Psoas muscle (tissue), 8 donors: ENCODE measurements around the gene MCFD2. TPM values are rescaled to one million over a fixed set of nuclear protein-coding genes. Genes with fewer than 3 reads are reported as not detected.

Experiments
- ATAC-seq, 4 donors: fragments of 200-7000 bp; cut with Tn5 transposase; one replicate each; pipeline ENCODE4 v1.9.1; 2020; ENCODE audit warnings: moderate library complexity in 3 of 4, mild to moderate bottlenecking in 2 of 4
- DNase-seq, 2 donors: peaks; one replicate each; pipeline ENCODE4 v3.0.0-alpha.2; 2020
- H3K27ac ChIP-seq: fragments of 200-600 bp; one replicate; pipeline ENCODE4 v1.8.0; 2022
- H3K27me3 ChIP-seq, 3 donors: fragments of 200-600 bp in 1 of 3; one replicate each; pipeline versions ENCODE4 v1.6.1 to v1.8.0; 2013 to 2022; ENCODE audit warnings: low read length in 2 of 3, mild to moderate bottlenecking in 2 of 3, moderate library complexity in 1 of 3; ENCODE audit not compliant: insufficient read depth in 3 of 3
- H3K36me3 ChIP-seq, 2 donors: fragments of 200-600 bp in 1 of 2; one replicate each; pipeline versions ENCODE4 v1.6.1 to v1.8.0; 2013 to 2022; ENCODE audit warnings: low read depth in 1 of 2, mild to moderate bottlenecking in 1 of 2, moderate library complexity in 1 of 2; ENCODE audit not compliant: insufficient read depth in 1 of 2
- H3K4me1 ChIP-seq: fragments of 200-600 bp; one replicate; pipeline ENCODE4 v1.8.0; 2022
- H3K4me3 ChIP-seq: fragments of 200-600 bp; one replicate; pipeline ENCODE4 v1.8.0; 2022; ENCODE audit warnings: mild to moderate bottlenecking
- H3K9me3 ChIP-seq: fragments of 200-600 bp; one replicate; pipeline ENCODE4 v1.8.0; 2022
- WGBS, 3 donors: extraction: QIAGEN DNeasy Blood & Tissue Kit; methylation state at CpG; one replicate each; pipeline versions ENCODE4 v1.1.6 to v1.1.7; 2013; 5-methylcytosine and 5-hydroxymethylcytosine counted together
- intact Hi-C, 2 donors: fragments of 100-400 bp; cut with DNase I; formaldehyde crosslinking; loops; one replicate each; pipeline versions ENCODE4 v1.11.0 to v1.14.2; 2022
- polyA plus RNA-seq, 3 donors: library from polyadenylated mRNA; stranded (reverse); fragments of 200-250 nt; gene quantifications; one replicate each; pipeline ENCODE4 v1.2.3, GENCODE V29; 2013
- total RNA-seq, 4 donors: library from RNA; stranded (reverse); fragmentation: NEBNext Ultra II Directional in 2 of 4; extraction: Animal tissue kit (Norgen Biotek cat#: 25700) in 2 of 4; gene quantifications; one replicate each; pipeline versions ENCODE4 v1.2.1 to v1.2.4, GENCODE V29; 2021 to 2023
- TF ChIP-seq, protein P1 (sequence below): fragments of 200-600 bp; IDR thresholded peaks from one replicate; pipeline ENCODE4 v1.8.0; 2022; ENCODE audit warnings: antibody characterized with exemption
- donor health status: healthy with polysubstance abuse.
- donor health status: DM: no; HTN: no; CAD: no; lungs with moderate emphysema.
- donor health status: Bipolar disorder and iron deficiency.
- donor health status: healthy.
- donor health status: DM: yes; HTN: yes; CAD: no.
- donor health status: DM: no; HTN: no; CAD: no.
- donor health status: DM: no; HTN: no; CAD: no.
- donor health status: DM: yes; HTN: yes; CAD: no.

The MCFD2 gene
- total and polyA plus RNA-seq, 7 donors, result 52.2 to 121 (median 86.5) TPM

DNA sequence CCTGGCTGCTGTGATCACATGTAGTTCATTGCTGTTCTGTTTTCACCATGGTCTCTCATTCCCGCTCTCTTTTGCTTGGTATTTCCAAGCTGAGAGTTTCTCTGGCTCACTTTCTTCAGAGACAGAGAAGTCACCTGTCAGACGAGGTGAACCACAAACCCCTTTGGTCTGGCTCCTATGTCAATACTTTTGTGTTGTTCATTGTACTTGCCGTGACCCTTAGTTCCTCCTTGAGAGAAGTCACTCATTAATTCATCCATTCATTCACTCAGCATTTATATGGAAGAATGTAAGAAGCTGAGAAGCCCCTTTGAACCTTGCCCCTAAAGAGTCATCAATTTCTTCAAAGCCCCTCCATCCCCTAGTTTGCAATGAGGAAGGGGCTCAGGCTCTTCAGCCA, 15.2 kb downstream of the MCFD2 start:
- no peak for DNase-seq
- Histone ChIP-seq H3K9me3 (no peaks in the 10 kb centered on the region), H3K4me1 (no peaks in the 10 kb centered on the region), H3K36me3 (peaks cover 0 to 38% of the 10 kb centered on the region in 2 donors), H3K27me3 (no peaks in the 10 kb centered on the region), H3K27ac (no peak overlapping the region), H3K4me3 (no peak overlapping the region)
- 77 to 81% (median 78%) methylated on average over 3 of the region's 3 CpGs for WGBS, 3 donors
- ATAC-seq, result no peak
- TF ChIP-seq, protein P1, sequence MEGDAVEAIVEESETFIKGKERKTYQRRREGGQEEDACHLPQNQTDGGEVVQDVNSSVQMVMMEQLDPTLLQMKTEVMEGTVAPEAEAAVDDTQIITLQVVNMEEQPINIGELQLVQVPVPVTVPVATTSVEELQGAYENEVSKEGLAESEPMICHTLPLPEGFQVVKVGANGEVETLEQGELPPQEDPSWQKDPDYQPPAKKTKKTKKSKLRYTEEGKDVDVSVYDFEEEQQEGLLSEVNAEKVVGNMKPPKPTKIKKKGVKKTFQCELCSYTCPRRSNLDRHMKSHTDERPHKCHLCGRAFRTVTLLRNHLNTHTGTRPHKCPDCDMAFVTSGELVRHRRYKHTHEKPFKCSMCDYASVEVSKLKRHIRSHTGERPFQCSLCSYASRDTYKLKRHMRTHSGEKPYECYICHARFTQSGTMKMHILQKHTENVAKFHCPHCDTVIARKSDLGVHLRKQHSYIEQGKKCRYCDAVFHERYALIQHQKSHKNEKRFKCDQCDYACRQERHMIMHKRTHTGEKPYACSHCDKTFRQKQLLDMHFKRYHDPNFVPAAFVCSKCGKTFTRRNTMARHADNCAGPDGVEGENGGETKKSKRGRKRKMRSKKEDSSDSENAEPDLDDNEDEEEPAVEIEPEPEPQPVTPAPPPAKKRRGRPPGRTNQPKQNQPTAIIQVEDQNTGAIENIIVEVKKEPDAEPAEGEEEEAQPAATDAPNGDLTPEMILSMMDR, result no peak
- intact Hi-C loops, result no loop called here

GRCh38 chr2:46899053-46899452, 16.6 kb downstream of the MCFD2 start:
- Histone ChIP-seq H3K27ac (no peak overlapping the region), H3K27me3 (no peaks in the 10 kb centered on the region), H3K4me3 (no peak overlapping the region), H3K9me3 (no peaks in the 10 kb centered on the region), H3K36me3 (peaks cover 0 to 24% of the 10 kb centered on the region in 2 donors), H3K4me1 (no peaks in the 10 kb centered on the region)
- peak in 1 of 4 donors; percentile 26 for ATAC-seq
- 91 to 94% (median 91%) methylated on average over 17 of the region's 17 CpGs for WGBS, 3 donors
- TF ChIP-seq, protein P1, result no peak
- no peak for DNase-seq
- intact Hi-C loops, result no loop called here

GRCh38 chr2:46898024-46898423, 17.6 kb downstream of the MCFD2 start:
- DNase-seq (no peak), ATAC-seq (no peak)
- Histone ChIP-seq H3K27ac (no peak overlapping the region), H3K36me3 (peaks cover 0 to 18% of the 10 kb centered on the region in 2 donors), H3K4me1 (no peaks in the 10 kb centered on the region), H3K9me3 (no peaks in the 10 kb centered on the region), H3K4me3 (no peak overlapping the region), H3K27me3 (no peaks in the 10 kb centered on the region)
- intact Hi-C loops, result no loop called here
- TF ChIP-seq, protein P1, result no peak
- 84 to 88% (median 87%) methylated on average over 5 of the region's 5 CpGs for WGBS, 3 donors

GRCh38 chr2:46893269-46893939, 22.2 kb downstream of the MCFD2 start:
- no peak for DNase-seq
- Histone ChIP-seq H3K36me3 (no peaks in the 10 kb centered on the region), H3K4me1 (no peaks in the 10 kb centered on the region), H3K27me3 (no peaks in the 10 kb centered on the region), H3K27ac (no peak overlapping the region), H3K4me3 (no peak overlapping the region), H3K9me3 (no peaks in the 10 kb centered on the region)
- no peak for ATAC-seq
- TF ChIP-seq, protein P1, result no peak
- 90 to 97% (median 92%) methylated on average over 3 of the region's 3 CpGs for WGBS, 3 donors
- intact Hi-C loops, result no loop called here
